ENCODE measurements around the gene SF3A1.

Gene SF3A1

DNA sequence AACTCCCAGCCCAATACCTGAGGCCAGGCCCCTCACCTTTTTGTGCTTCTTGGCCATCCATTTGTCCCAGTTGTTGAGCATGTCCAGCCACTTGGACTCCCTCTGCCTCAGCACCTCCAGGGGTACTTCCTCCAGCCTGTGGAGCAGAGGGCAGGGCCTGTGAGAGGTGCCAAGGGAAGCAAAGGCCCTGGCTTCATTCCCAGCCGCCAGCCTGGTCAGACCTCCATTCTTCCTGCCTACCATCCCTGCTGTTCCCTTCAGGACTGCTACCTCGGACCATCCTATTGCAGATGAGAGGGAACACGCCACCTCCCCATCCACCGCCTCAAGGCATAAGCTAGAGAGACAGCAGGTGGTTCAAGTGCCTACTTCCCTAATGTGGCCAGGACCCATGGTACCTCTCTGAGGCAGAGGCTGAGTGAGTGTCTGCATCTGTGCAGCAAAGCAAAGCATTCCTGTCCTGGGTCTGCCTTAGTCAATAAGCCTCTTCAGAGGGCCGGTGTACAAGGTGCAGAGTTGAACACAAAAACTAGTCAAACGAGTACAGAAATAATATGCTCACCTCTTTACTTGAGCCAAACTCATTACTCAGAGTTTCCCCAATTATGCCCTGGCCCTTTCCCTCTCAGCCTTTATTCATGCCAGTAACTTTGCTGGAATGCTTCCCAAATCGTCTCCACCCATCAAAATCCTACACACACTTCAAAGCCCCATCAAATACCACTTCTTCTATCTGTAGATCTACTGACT, 52.0 kb downstream of the SF3A1 start:
- ChIA-PET CTCF (no interaction called here), POLR2A (interaction anchor here (1.0 kb wide), 1 partner anchor 12 kb away, joined by 3 read pairs; no protein-coding TSS in a partner anchor)
- DNase-seq (ENCODE audit: extremely low spot score): no peak

DNA sequence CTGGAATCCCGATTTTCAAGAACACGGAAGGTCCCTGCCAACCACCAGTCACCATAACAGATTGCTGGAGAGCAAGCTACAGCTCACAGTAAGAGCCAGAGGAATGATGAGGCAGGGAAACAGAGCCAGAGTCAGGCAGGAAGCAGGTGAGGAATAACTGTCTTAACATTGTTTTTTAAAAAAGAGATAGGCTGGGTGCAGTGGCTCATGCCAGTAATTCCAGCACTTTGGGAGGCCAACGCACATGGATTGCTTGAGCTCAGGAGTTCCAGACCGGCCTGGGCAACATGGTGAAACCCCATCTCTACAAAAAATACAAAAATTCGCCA, 53.9 kb downstream of the SF3A1 start:
- TF ChIP-seq FOXK2 (IDR thresholded peaks at IDR 0.05): no peak
- no peak for TF ChIP-seq FOXA1 (IDR thresholded peaks at IDR 0.05)
- TF ChIP-seq ELF4 (IDR thresholded peaks at IDR 0.05): no peak
- TF ChIP-seq TARDBP (IDR thresholded peaks at IDR 0.05): no peak
- TF ChIP-seq ARNT (IDR thresholded peaks at IDR 0.05): no peak
- no peak for TF ChIP-seq LEF1 (IDR thresholded peaks at IDR 0.05; ENCODE audit: borderline replicate concordance)
- TF ChIP-seq, protein P1, sequence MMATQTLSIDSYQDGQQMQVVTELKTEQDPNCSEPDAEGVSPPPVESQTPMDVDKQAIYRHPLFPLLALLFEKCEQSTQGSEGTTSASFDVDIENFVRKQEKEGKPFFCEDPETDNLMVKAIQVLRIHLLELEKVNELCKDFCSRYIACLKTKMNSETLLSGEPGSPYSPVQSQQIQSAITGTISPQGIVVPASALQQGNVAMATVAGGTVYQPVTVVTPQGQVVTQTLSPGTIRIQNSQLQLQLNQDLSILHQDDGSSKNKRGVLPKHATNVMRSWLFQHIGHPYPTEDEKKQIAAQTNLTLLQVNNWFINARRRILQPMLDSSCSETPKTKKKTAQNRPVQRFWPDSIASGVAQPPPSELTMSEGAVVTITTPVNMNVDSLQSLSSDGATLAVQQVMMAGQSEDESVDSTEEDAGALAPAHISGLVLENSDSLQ (IDR thresholded peaks at IDR 0.05): no peak
- no peak for TF ChIP-seq SP1 (IDR thresholded peaks at IDR 0.05)
- TF ChIP-seq FOXM1 (IDR thresholded peaks at IDR 0.05; ENCODE audit: borderline replicate concordance): no peak
- no peak for TF ChIP-seq HDGF (IDR thresholded peaks at IDR 0.05; ENCODE audit: borderline replicate concordance)
- no peak for TF ChIP-seq NFRKB (IDR thresholded peaks at IDR 0.05)
- no peak for TF ChIP-seq CTBP1 (IDR thresholded peaks at IDR 0.05; ENCODE audit: borderline replicate concordance)
- ChIA-PET CTCF (interaction anchor here (0.6 kb wide), 2 partner anchors 72 to 395 kb away, joined by 3 read pairs; no protein-coding TSS in a partner anchor), POLR2A (no interaction called here)
- no peak for DNase-seq (ENCODE audit: extremely low spot score)

More for the DNA sequence above, 52.0 kb downstream of the SF3A1 start:
- TF ChIP-seq, protein P1 (IDR thresholded peaks at IDR 0.05): no peak
- TF ChIP-seq ELF4 (IDR thresholded peaks at IDR 0.05) (no peak), ARNT (IDR thresholded peaks at IDR 0.05) (no peak), SP1 (IDR thresholded peaks at IDR 0.05) (no peak), TARDBP (IDR thresholded peaks at IDR 0.05) (no peak)

DNA sequence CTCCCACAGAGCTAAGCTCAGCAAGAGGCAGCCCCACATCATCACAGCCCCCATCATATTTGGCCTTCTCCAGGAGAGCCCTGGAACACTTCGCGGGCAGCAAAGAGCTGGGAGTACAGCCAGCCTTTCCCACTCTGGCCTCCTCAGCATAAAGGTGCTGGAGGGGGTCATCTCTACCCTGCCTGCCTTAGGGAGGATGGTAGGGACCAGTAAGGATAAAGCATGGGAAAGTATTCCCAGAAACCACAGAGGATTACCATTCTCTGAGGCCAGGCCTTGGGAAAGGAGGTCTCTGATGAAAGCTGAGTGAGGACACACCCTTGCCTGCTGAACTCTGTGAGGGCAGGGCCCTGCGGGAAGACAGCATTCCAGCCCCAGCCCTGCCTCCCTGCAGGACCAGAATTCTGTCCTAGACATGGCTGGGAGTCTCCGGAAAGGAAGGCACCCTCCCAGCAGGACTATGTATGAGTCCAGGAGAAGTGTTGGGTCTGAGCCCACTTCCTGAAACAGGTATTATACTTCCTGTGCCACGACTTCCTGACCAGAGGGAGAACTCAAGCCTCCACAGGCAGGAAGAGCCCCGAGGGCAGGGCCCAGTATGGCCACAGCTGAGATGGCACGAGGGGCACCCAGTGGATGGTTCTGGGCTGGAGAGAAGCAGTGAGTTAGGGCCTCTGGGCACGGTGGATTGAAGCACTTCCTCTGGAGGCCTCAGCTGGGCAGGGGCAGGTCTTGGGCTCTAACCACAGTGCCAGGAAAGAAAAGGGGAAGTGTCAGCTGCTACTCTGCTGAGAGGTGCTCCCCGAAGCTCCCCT, 54.5 kb downstream of the SF3A1 start:
- no peak for DNase-seq (ENCODE audit: extremely low spot score)
- POLR2A ChIA-PET: interaction anchor here (0.8 kb wide), 1 partner anchor 11 kb away, joined by 3 read pairs; no protein-coding TSS in a partner anchor
- TF ChIP-seq ELF4 (IDR thresholded peaks at IDR 0.05) (no peak), FOXA1 (IDR thresholded peaks at IDR 0.05) (no peak), ARNT (IDR thresholded peaks at IDR 0.05) (no peak), TARDBP (IDR thresholded peaks at IDR 0.05) (no peak), LEF1 (IDR thresholded peaks at IDR 0.05; ENCODE audit: borderline replicate concordance) (no peak), CTBP1 (IDR thresholded peaks at IDR 0.05; ENCODE audit: borderline replicate concordance) (no peak)
- CTCF ChIA-PET: interaction anchor here (0.6 kb wide), 2 partner anchors 72 to 395 kb away, joined by 3 read pairs; no protein-coding TSS in a partner anchor

DNA sequence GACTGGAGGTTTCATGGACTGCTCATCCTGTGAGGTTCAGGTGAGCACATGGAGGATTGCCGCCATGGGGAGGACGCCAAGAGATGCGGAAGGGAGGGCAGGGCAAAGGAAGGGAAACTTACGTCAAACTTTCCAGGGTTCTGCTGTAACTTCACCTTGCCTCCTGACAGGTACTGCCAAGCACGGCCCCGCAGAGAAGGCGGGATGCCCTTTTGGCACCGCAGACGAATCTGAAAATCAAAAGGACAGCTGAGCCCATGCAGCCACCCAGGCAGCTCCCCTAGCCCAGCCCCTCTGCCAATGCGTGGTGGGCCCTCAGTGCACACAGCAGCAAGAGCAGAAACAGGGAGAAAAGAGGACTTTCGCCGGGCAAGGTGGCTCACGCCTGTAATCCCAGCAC, 57.4 kb downstream of the SF3A1 start:
- no peak for DNase-seq (ENCODE audit: extremely low spot score)
- CTCF ChIA-PET: no interaction called here
- no peak for TF ChIP-seq L3MBTL2 (conservative IDR thresholded peaks at IDR 0.05)
- TF ChIP-seq, protein P1 (IDR thresholded peaks at IDR 0.05): no peak
- TF ChIP-seq BHLHE40 (IDR thresholded peaks at IDR 0.05; ENCODE audit: borderline replicate concordance): no peak
- TF ChIP-seq CTBP1 (IDR thresholded peaks at IDR 0.05; ENCODE audit: borderline replicate concordance): no peak
- no peak for TF ChIP-seq SUZ12 (IDR thresholded peaks at IDR 0.05)
- no peak for TF ChIP-seq FOXA1 (IDR thresholded peaks at IDR 0.05)
- no peak for TF ChIP-seq ZNF384 (IDR thresholded peaks at IDR 0.05)
- no peak for TF ChIP-seq LEF1 (IDR thresholded peaks at IDR 0.05; ENCODE audit: borderline replicate concordance)
- TF ChIP-seq HDGF (IDR thresholded peaks at IDR 0.05; ENCODE audit: borderline replicate concordance): no peak
- no peak for TF ChIP-seq FOXK2 (IDR thresholded peaks at IDR 0.05)
- POLR2A ChIA-PET: no interaction called here

DNA sequence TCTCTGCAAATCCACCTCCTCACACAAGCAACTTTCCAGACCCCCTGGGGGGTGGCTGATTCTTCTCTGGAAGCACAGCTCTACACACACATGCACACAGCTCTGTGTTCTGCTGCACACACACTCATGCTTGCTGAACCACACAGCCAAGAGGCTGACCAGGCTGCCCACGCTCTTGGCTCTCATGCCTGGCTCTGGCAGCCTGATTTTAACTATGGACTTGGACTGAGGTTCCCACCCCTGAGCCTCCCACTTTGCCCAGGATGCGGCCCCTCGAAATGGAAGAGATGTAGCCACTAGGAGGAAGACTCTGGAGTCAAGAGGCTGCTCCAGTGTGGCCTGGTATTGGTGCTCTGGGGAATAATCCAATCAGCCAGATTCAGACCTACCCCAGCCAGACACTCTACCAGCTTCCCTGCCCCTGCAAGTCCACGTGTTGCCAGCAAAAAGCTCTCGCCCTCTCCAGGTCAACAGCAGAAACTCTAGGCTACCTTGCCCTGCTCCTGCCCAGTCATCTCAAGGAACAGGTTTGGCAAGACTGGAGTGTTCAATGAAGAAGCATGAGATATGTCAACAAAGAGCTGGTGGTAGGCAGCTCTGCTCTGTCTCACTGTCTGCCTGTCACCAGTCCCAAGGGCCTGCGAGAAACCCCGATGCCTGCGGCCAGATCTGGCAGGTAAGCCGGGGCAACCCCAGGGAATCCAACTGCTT, 58.5 kb downstream of the SF3A1 start:
- DNase-seq (ENCODE audit: extremely low spot score): no peak
- CTCF ChIA-PET: no interaction called here
- POLR2A ChIA-PET: no interaction called here
- no peak for TF ChIP-seq FOXM1 (IDR thresholded peaks at IDR 0.05; ENCODE audit: borderline replicate concordance)

DNA sequence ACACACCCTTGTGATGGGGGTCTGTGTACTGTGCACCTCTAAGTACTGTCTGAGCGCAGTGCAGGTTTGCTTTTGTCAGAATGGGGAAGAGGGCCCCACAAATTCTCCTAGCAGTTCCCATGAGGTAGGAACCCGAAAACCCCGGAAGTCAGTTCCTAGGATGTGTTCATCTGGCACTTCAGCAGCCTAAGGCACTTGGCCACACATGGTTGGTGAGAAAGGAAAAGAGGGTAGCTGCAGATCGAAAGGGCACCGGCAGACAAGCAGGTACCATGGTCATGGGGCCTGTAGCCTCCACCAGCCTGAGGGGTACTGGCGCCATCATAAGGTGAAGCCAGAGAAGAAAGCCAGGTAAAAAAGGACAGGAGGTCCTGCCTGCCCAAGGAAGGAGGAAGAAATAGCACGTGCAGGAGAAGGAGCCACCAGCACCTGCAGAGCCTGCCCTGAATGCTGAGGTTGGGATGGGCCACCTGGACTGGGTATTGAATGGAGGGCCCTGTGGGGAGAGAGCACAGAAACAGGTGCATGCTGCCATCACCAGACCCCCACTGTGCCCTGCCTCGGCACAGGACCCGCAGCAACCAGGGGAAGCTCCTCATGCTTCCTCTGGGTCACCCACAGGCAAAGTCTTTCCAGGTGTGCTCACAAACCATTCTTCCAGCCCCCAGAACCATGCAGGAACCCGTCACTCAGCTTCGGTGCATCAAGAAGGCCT, 59.3 kb downstream of the SF3A1 start:
- POLR2A ChIA-PET: no interaction called here
- CTCF ChIA-PET: no interaction called here
- DNase-seq (ENCODE audit: extremely low spot score): no peak
- TF ChIP-seq LEF1 (IDR thresholded peaks at IDR 0.05; ENCODE audit: borderline replicate concordance): no peak
- TF ChIP-seq ZNF384 (IDR thresholded peaks at IDR 0.05): no peak
- TF ChIP-seq, protein P1 (IDR thresholded peaks at IDR 0.05): no peak
- TF ChIP-seq SUZ12 (IDR thresholded peaks at IDR 0.05): no peak
- no peak for TF ChIP-seq FOXM1 (IDR thresholded peaks at IDR 0.05; ENCODE audit: borderline replicate concordance)
- TF ChIP-seq ARNT (IDR thresholded peaks at IDR 0.05): no peak
- no peak for TF ChIP-seq L3MBTL2 (conservative IDR thresholded peaks at IDR 0.05)
- TF ChIP-seq SP1 (IDR thresholded peaks at IDR 0.05): no peak
- TF ChIP-seq HDGF (IDR thresholded peaks at IDR 0.05; ENCODE audit: borderline replicate concordance): no peak
